ENCODE measurements around the gene CHMP4B. TPM values are rescaled to one million over a fixed set of nuclear protein-coding genes. Genes with fewer than 3 reads are reported as not detected.

Gene CHMP4B
- total and polyA plus RNA-seq, 3 donors from 2014 or later, result 98.3 to 114 (median 102) TPM

DNA sequence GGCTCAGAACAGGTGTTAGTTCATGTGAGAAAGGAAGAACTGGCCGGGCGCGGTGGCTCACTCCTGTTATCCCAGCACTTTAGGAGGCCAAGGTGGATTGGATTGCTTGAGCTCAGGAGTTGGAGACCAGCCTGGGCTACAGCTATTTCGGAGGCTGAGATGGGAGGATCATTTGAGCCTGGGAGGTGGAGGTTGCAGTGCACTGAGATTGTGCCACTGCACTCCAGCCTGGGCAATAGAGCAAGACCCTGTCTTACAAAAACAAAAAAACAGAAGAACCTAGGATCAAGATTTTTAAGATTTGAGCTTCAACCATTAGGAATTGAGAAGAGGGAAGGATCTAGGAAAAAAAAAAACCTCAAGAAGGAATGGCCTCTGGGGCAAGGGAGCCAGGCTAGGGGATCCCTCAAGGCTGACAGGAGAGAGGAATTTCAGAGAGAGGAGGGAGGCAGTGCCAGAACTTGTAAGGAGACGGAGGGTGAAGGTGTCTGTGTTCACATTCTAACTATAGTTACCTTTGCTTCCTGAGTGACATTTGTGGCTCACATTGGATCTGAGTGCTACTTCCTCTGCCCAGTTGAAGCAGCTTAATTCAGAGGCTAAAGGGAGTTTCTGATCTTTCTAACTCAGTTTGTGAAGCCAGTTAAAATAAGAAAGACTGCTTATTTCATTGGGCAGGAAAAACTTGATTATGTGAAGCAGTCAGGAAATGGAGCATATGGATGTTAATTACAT, 26.1 kb downstream of the CHMP4B start:
- no peak overlapping the region for H3K4me3 ChIP-seq
- TF ChIP-seq, protein P1, sequence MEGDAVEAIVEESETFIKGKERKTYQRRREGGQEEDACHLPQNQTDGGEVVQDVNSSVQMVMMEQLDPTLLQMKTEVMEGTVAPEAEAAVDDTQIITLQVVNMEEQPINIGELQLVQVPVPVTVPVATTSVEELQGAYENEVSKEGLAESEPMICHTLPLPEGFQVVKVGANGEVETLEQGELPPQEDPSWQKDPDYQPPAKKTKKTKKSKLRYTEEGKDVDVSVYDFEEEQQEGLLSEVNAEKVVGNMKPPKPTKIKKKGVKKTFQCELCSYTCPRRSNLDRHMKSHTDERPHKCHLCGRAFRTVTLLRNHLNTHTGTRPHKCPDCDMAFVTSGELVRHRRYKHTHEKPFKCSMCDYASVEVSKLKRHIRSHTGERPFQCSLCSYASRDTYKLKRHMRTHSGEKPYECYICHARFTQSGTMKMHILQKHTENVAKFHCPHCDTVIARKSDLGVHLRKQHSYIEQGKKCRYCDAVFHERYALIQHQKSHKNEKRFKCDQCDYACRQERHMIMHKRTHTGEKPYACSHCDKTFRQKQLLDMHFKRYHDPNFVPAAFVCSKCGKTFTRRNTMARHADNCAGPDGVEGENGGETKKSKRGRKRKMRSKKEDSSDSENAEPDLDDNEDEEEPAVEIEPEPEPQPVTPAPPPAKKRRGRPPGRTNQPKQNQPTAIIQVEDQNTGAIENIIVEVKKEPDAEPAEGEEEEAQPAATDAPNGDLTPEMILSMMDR (IDR thresholded peaks at IDR 0.05), result no peak
- no peak for TF ChIP-seq POLR2A (IDR thresholded peaks at IDR 0.05)
- DNase-seq, result no peak
- no peaks in the 10 kb centered on the region for H3K27me3 ChIP-seq
- intact Hi-C loops (cut with DNase I; ENCODE audit: low total_unique reads), result no loop called here
- H3K9me3 ChIP-seq, result no peaks in the 10 kb centered on the region
- H3K4me1 ChIP-seq, result peaks cover 63% of the 10 kb centered on the region
- H3K27ac ChIP-seq, result no peak overlapping the region
- 87% methylated on average over 5 of the region's 5 CpGs for WGBS, 2 donors
- H3K36me3 ChIP-seq (ENCODE audit: low read depth, missing control alignments), result no peaks in the 10 kb centered on the region

DNA sequence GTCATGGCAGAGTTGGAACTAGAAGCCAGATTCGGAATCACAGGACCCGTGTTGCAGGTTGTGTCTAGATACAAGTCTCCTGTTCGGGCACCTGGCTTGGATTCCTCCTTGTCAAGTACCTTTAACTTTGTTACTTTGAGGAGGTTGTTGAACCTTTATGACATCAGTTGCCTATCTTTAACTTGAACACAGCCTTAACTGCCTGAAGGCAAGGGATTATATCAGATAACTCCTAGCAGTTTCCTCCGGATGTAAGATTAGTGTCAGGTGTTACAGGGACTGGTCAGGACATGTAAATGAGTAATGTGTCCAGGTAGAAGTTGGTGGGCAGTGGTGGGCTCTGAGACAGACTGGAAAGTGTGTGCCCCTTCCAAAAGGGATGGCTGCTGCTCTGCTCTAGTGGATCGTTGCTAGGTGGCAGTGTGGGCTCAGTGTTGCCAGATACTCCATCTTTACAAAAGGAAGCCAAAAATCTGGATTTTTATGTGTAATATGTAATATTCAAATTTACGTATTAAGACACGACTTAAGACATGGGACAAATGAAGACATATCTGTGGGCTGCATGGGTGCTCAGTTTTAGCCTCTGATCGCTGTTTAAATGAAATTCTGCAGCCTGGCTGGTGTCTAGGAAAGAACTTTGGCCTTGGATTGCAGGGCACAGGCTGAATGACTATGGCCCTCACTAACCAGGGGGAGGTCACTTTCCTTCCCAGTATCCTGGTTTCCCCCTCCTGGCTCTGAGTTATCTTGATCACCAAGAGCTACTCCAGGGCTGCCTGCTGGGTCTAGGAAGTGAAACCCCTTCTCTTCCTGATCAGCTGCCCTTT, 27.1 kb downstream of the CHMP4B start:
- Histone ChIP-seq H3K4me1 (peaks cover 56% of the 10 kb centered on the region), H3K27me3 (no peaks in the 10 kb centered on the region), H3K27ac (peak overlapping the region in 1 of 2 donors; percentile 50), H3K9me3 (no peaks in the 10 kb centered on the region), H3K36me3 (ENCODE audit: low read depth, missing control alignments) (no peaks in the 10 kb centered on the region), H3K4me3 (no peak overlapping the region)
- 67 to 77% methylated on average over 8 of the region's 8 CpGs for WGBS, 2 donors
- no peak for DNase-seq
- TF ChIP-seq, protein P1 (IDR thresholded peaks at IDR 0.05), result no peak
- TF ChIP-seq POLR2A (IDR thresholded peaks at IDR 0.05), result no peak
- intact Hi-C loops (cut with DNase I; ENCODE audit: low total_unique reads), result no loop called here

- TF ChIP-seq POLR2A (IDR thresholded peaks at IDR 0.05), result no peak
- TF ChIP-seq, protein P1 (IDR thresholded peaks at IDR 0.05), result no peak
- 73 to 86% methylated on average over 3 of the region's 3 CpGs for WGBS, 2 donors
- H3K4me1 ChIP-seq, result peaks cover 47% of the 10 kb centered on the region
- H3K36me3 ChIP-seq (ENCODE audit: low read depth, missing control alignments), result no peaks in the 10 kb centered on the region
- peak; percentile 88 for DNase-seq
- no peaks in the 10 kb centered on the region for H3K9me3 ChIP-seq
- no peak overlapping the region for H3K4me3 ChIP-seq
- peak overlapping the region in 1 of 2 donors; percentile 50 for H3K27ac ChIP-seq
- H3K27me3 ChIP-seq, result no peaks in the 10 kb centered on the region
- intact Hi-C loops (cut with DNase I; ENCODE audit: low total_unique reads), result no loop called here
Measured at GRCh38 chr20:33839591-33839990, 28.4 kb downstream of the CHMP4B start.

GRCh38 chr20:33840160-33840559, 29.0 kb downstream of the CHMP4B start:
- H3K27me3 ChIP-seq, result no peaks in the 10 kb centered on the region
- TF ChIP-seq POLR2A (IDR thresholded peaks at IDR 0.05), result no peak
- TF ChIP-seq, protein P1 (IDR thresholded peaks at IDR 0.05), result no peak
- H3K4me3 ChIP-seq, result no peak overlapping the region
- WGBS, 2 donors, result 88 to 92% methylated on average over 7 of the region's 7 CpGs
- no peaks in the 10 kb centered on the region for H3K9me3 ChIP-seq
- H3K36me3 ChIP-seq (ENCODE audit: low read depth, missing control alignments), result no peaks in the 10 kb centered on the region
- DNase-seq, result no peak
- H3K27ac ChIP-seq, result no peak overlapping the region
- intact Hi-C loops (cut with DNase I; ENCODE audit: low total_unique reads), result no loop called here
- H3K4me1 ChIP-seq, result peaks cover 44% of the 10 kb centered on the region
